HG03103 (cell line): ENCODE results near the gene ADAMTSL3.
A peak's percentile ranks its signal among the peaks of the same experiment; 100 is the strongest.
"Not testable (repeated sequence)": the region's sequence is repeated elsewhere in the genome, so short reads cannot be mapped to it uniquely, and the experiment has no call there.

Source experiments
- ATAC-seq: cut with Tn5 transposase; IDR thresholded peaks from one replicate; pipeline ENCODE4 v1.9.1; 2021; ENCODE audit warnings: low read depth; ENCODE audit not compliant: unreplicated experiment

ADAMTSL3 gene

GRCh38 chr15:83959477-83959876 lies 305.6 kb downstream of the ADAMTSL3 start:
- ATAC-seq = no peak

- no peak for ATAC-seq
These were observed 306.4 kb downstream of the ADAMTSL3 start for GRCh38 chr15:83960192-83960829.

DNA sequence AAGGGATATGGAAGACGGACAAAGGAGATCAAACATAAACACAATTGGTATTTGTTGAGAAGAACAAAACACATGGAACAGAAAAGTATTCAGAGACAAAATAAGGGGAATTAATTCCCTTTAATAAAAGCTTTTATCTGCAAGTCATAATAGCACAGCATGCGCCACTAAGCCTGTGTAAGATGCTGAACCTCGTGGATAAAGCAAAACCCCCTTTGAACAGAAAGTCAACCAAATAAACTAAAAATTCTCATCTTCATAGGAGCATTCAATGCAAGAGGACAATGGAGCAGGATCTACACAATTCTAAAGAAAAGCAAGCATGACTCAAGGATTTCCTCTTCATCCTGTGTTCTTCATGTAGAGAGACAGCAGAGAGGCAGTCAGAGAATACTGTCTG lies 307.4 kb downstream of the ADAMTSL3 start:
- no peak for ATAC-seq

DNA sequence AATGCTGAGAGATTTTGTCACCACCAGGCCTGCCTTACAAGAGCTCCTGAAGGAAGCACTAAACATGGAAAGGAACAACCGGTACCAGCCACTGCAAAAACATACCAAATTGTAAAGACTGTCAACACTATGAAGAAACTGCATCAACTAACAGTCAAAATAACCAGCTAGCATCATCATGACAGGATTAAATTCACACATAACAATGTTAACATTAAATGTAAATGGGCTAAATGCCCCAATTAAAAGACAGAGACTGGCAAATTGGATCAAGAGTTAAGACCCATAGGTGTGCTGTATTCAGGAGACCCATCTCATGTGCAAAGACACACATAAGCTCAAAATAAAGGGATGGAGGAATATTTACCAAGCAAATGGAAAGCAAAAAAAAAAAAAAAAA lies 311.0 kb downstream of the ADAMTSL3 start:
- not testable (repeated sequence) for ATAC-seq

- no peak for ATAC-seq
These were observed 316.5 kb downstream of the ADAMTSL3 start for GRCh38 chr15:83970295-83970890.

DNA sequence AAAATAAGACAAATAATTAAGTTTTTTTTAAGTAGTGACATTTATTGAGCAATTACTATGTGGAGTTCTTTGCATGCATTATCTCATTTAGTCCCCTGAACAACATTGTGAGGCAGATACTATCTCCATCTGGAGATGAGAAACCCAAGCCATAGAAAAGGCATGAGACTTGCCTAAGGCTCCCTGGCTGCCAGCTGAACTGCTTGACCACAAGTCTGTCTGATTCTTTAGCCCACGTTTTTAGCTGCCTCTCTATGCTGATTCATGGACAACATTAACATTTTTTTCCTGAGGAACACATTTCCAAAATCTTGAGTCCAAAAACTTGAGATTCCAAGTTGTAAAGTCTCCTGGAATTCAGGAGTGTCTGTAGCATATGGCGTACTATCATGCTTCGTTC lies 318.1 kb downstream of the ADAMTSL3 start:
- ATAC-seq = no peak

DNA sequence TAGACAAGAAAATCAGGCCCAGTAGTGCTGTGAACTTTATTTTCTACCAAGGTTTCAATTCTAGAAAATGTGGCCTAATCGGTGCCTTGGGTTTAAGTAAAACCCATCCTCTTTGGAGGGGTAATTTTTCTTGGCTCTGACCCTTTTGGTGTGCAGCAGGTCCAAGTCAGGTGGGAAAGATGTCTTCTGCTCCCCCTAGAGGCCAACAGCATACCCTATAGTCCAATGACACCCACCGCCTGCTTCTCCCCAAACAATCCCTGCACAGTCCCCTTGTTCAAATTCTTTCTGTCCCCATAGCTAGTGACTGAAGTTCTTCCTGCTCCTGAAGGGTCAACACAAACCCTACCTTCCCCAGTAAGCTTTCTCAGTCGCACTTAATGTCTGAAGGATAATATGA lies 319.9 kb downstream of the ADAMTSL3 start:
- no peak for ATAC-seq

GRCh38 chr15:83977992-83978391 lies 324.1 kb downstream of the ADAMTSL3 start:
- ATAC-seq = no peak

GRCh38 chr15:83978588-83978987 lies 324.7 kb downstream of the ADAMTSL3 start:
- no peak for ATAC-seq

DNA sequence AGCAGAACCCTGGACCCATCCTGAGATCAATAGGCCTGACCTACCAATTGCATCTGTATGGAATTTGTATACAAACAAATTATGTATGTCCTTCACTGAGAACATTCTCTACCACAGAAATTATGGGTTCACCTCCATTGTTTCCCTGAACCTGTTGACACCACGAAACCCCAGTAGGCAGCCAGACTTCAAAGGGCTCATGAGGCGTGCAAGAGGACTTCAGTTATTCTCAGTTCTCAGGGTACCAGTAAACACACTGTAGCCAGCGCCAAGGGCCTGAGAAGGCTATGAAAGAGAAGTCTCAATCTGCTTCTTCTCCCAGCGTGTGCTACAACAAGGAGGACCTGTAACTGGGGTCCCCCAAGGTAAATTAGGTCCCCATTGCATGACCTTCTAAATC lies 326.7 kb downstream of the ADAMTSL3 start:
- no peak for ATAC-seq

DNA sequence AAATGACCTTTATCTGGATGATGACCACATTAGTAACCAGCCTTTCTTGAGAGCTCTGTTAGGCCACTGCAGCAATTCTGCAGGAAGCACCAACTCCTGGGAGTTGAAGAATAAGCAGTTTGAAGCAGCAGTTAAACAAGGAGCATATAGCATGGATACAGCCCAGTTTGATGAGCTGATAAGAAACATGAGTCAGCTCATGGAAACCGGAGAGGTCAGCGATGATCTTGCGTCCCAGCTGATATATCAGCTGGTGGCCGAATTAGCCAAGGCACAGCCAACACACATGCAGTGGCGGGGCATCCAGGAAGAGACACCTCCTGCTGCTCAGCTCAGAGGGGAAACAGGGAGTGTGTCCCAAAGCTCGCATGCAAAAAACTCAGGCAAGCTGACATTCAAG lies 328.8 kb downstream of the ADAMTSL3 start:
- no peak for ATAC-seq

DNA sequence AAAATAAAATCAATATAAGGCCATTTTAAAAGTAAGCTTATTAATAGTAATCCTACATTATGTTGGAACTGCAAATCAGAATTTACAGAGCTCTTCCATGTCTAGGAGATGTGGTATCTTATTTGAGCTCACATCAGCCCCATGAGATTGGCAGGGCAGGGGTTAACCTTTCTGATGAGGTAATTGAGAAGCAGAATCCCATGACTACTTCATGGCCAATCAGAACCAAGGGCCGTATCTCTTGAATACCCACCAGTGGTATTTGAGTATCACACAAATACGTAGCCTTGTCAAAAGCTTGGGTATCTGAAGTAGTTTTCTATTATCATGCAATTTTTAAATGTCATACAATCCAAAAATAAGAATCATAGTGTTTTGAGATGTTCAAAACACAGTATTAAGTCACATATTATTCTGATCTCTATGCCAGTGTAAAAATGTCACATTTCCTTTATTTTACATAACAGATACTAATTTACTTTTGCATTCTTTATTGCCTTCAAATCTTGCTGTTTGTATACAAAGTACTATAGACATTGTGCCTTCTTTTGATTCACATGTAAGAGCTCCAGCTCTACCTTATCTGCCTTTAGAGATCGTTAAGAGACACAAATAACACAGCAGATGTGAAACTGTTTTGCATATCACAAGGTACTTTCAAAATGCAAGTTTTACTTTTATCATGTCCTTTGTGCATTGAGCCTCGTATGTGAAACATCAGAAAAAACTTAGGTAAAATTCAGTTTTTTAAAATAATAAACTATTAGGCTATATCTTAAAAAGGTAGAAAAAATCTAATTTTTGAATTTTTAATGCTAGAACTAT lies 329.9 kb downstream of the ADAMTSL3 start:
- peak; percentile 62 for ATAC-seq

- ATAC-seq = no peak
These were observed 330.7 kb downstream of the ADAMTSL3 start for GRCh38 chr15:83984601-83985000.

GRCh38 chr15:83991163-83991562 lies 337.2 kb downstream of the ADAMTSL3 start:
- ATAC-seq = no peak

- ATAC-seq = peak; percentile 72
These were observed 338.6 kb downstream of the ADAMTSL3 start for GRCh38 chr15:83992324-83993031.

DNA sequence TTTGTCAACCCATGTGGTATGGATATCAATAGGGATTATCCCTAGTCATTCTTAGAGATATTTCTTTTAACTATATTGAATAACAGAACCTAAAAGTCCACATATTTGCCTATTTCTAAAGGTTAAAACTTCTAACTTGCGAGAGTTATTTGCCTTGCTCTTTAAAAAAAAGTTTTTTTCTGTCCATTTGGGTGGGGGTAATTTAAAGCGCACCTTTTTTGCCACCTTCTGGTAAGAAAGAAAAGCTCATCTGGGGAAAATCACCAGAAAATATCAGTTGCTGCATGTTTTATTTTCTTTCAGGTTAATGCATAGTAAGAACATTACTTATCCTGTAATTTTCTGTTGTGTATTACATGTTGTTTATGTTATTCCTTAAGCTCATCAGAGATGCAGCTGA lies 339.7 kb downstream of the ADAMTSL3 start:
- ATAC-seq = no peak

GRCh38 chr15:83998486-83998885 lies 344.6 kb downstream of the ADAMTSL3 start:
- no peak for ATAC-seq

- no peak for ATAC-seq
These were observed 345.6 kb downstream of the ADAMTSL3 start for GRCh38 chr15:83999396-84000135.

- ATAC-seq = no peak
These were observed 347.1 kb downstream of the ADAMTSL3 start for GRCh38 chr15:84001037-84001436.

DNA sequence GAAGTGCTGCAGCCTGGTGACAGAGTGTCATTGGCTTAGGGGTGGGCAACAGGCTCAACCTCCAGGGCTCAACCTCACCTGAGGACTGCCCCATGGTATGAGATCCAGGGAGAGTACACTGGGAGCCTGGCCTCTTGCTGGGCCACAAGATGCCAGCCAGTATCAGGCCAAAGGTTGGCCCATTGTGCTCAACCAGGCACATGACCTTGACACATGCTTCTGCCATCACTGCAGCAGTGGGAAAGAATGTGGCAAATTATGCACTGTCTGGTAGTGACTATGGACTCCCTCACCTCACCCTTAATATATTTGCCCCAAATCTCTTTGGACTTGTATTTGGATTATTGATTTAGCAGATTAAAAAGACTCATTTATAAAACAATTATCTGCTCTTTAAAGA lies 347.7 kb downstream of the ADAMTSL3 start:
- no peak for ATAC-seq
